Esophagus muscularis mucosa (tissue), 4 donors: ENCODE results near the gene SBK1. TPM values are rescaled to one million over a fixed set of nuclear protein-coding genes. Genes with fewer than 3 reads are reported as not detected.

ENCODE experiments used
- DNase-seq: peaks from one replicate; pipeline ENCODE4 v3.0.0-alpha.2; 2017; ENCODE audit errors: extremely low spot score
- H3K27ac ChIP-seq, 4 donors: fragments of 200-600 bp; sonication (generic); replicated peaks in 1 of 4; 1 replicate in 3 of 4; 2 replicates in 1 of 4; pipeline ENCODE4 v1.5.1; 2016 to 2019; ENCODE audit warnings: mild to moderate bottlenecking in 1 of 4
- H3K27me3 ChIP-seq, 4 donors: fragments of 200-600 bp; sonication (generic); one replicate each; pipeline versions ENCODE4 v1.5.1 to v1.6.0; 2016 to 2019
- H3K36me3 ChIP-seq, 4 donors: fragments of 200-600 bp; sonication (generic); one replicate each; pipeline ENCODE4 v1.5.1; 2016 to 2019
- H3K4me1 ChIP-seq, 4 donors: fragments of 200-600 bp; sonication (generic); one replicate each; pipeline ENCODE4 v1.5.1; 2016 to 2019
- H3K4me3 ChIP-seq, 4 donors: fragments of 200-600 bp; sonication (generic); 1 replicate in 2 of 4; 2 replicates in 2 of 4; pipeline ENCODE4 v1.5.1; 2016 to 2019; ENCODE audit warnings: mild to moderate bottlenecking in 4 of 4, moderate library complexity in 1 of 4
- H3K9me3 ChIP-seq, 4 donors: fragments of 200-600 bp; sonication (generic); 1 replicate in 3 of 4; 2 replicates in 1 of 4; pipeline ENCODE4 v1.5.1; 2016 to 2019
- EP300 ChIP-seq: sonication (generic); formaldehyde crosslinking; IDR thresholded peaks from one replicate; pipeline ENCODE4 v1.6.1; 2017; ENCODE audit warnings: antibody characterized with exemption
- POLR2A ChIP-seq: fragments of 450-650 bp; IDR thresholded peaks from one replicate; pipeline ENCODE4 v1.6.1; 2017; ENCODE audit warnings: antibody characterized with exemption, moderate library complexity, mild to moderate bottlenecking, low read depth
- POLR2AphosphoS5 ChIP-seq, 2 donors: sonication (generic); formaldehyde crosslinking; IDR thresholded peaks; one replicate each; pipeline ENCODE4 v1.6.1; 2017; ENCODE audit warnings: antibody characterized with exemption in 2 of 2
- WGBS: methylation state at CpG from one replicate; pipeline ENCODE4 v1.1.5; 2018; 5-methylcytosine and 5-hydroxymethylcytosine counted together
- intact Hi-C: fragments of 100-400 bp; cut with DNase I; formaldehyde crosslinking; loops from one replicate; pipeline ENCODE4 v1.15.1; 2023
- total RNA-seq, 4 donors: library from RNA; depleted of rRNA; stranded (reverse); fragments of >200 nt; gene quantifications; one replicate each; pipeline versions ENCODE4 v1.1.0 to v1.2.1, GENCODE V29; 2016
- TF ChIP-seq, protein P1 (sequence below), 3 experiments: fragments of 200-600 bp in 2 of 3; fragments of 450-650 bp in 1 of 3; sonication (generic) in 2 of 3; IDR thresholded peaks; one replicate each; pipeline ENCODE4 v1.5.1; 2017 to 2019; ENCODE audit warnings: antibody characterized with exemption in 3 of 3, mild to moderate bottlenecking in 2 of 3, moderate library complexity in 1 of 3

Gene SBK1
- total RNA-seq, 4 donors from 2014 or later = under 0.01 to 0.78 (median 0.17) TPM

DNA sequence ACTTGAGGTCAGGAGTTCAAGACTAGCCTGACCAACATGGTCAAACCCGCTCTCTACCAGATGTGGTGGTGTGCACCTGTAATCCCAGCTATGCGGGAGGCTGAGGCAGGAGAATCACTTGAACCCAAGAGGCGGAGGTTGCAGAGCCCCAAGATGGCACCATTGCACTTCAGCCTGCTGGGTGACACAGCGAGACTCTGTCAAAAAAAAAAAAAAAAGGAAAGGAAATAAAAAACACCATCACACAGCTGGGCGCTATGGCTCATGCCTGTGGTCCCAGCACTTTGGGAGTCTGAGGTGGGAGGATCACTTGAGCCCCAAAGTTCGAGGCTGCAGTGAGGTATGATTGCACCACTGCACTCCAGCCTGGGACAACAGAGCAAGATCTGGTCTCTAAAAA, 13.3 kb upstream of the SBK1 start:
- peaks cover 8 to 12% (median 10%) of the 10 kb centered on the region in 4 donors for H3K4me1 ChIP-seq
- TF ChIP-seq EP300 = no peak
- no peak for TF ChIP-seq POLR2A
- TF ChIP-seq POLR2AphosphoS5 (IDR thresholded peaks at IDR 0.05) = no peak
- TF ChIP-seq, protein P1, sequence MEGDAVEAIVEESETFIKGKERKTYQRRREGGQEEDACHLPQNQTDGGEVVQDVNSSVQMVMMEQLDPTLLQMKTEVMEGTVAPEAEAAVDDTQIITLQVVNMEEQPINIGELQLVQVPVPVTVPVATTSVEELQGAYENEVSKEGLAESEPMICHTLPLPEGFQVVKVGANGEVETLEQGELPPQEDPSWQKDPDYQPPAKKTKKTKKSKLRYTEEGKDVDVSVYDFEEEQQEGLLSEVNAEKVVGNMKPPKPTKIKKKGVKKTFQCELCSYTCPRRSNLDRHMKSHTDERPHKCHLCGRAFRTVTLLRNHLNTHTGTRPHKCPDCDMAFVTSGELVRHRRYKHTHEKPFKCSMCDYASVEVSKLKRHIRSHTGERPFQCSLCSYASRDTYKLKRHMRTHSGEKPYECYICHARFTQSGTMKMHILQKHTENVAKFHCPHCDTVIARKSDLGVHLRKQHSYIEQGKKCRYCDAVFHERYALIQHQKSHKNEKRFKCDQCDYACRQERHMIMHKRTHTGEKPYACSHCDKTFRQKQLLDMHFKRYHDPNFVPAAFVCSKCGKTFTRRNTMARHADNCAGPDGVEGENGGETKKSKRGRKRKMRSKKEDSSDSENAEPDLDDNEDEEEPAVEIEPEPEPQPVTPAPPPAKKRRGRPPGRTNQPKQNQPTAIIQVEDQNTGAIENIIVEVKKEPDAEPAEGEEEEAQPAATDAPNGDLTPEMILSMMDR (IDR thresholded peaks at IDR 0.05) = no peak
- H3K36me3 ChIP-seq = no peaks in the 10 kb centered on the region
- H3K27ac ChIP-seq = no peak overlapping the region
- no peak overlapping the region for H3K4me3 ChIP-seq
- H3K27me3 ChIP-seq = peaks cover 0 to 82% (median 0%) of the 10 kb centered on the region in 4 donors
- 88% methylated on average over 5 of the region's 6 CpGs for WGBS
- intact Hi-C loops = loop anchor here (2.0 kb wide), 1 partner anchor 38 kb away; no protein-coding TSS in a partner anchor
- DNase-seq = no peak
- no peaks in the 10 kb centered on the region for H3K9me3 ChIP-seq

DNA sequence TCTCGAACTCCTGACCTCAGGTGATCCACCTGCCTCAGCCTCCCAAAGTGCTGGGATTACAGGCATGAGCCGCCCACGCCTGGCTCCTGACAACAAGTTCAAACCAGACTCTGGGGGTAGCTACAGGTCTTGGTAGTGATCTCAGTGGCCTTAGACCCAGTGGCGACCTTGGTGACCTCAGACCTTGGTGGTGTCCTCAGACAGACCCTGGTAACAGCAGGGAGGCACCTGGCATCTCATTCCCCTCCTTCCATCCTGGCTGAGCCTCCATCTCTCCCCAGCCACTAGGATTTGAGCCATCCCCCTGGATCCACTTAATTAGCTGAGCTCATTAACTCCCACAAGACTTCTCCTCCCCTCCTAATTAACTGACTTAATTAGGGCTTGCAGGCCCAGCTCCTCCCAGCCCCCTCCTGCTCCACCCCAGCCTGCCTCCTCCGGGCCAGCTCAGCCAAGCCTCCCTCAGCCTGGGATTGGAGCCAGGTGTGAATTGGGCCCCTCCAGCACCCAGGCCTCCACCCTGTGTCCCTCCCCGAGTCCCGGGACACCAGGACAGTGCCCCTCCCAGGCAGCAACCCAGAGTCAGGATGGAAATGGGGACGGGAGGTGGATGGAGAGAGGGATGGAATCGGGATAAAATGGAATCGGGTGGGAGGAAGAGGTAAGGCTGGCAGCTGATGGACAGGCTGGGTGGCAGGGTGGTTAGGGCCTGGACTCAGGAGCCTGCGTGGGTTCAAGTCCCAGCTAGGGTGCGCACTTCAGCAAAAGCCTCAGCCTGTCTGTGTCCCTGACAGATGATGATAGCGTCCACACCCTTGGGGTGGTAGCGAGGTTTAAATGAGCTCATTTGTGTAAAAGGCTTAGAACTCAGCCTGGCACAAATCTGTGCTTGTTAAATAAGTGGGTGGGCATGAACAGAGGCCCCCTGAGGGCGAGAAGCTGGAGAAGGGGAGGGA, 11.2 kb upstream of the SBK1 start:
- DNase-seq = no peak
- no peak overlapping the region for H3K4me3 ChIP-seq
- H3K36me3 ChIP-seq = no peaks in the 10 kb centered on the region
- peaks cover 0 to 70% (median 0%) of the 10 kb centered on the region in 4 donors for H3K27me3 ChIP-seq
- peaks cover 8 to 12% (median 10%) of the 10 kb centered on the region in 4 donors for H3K4me1 ChIP-seq
- whole genome bisulfite sequencing = 64% methylated on average over 15 of the region's 15 CpGs
- intact Hi-C loops = no loop called here
- TF ChIP-seq POLR2A = no peak
- TF ChIP-seq, protein P1 (IDR thresholded peaks at IDR 0.05) = no peak
- TF ChIP-seq POLR2AphosphoS5 (IDR thresholded peaks at IDR 0.05) = no peak
- no peak for TF ChIP-seq EP300
- H3K9me3 ChIP-seq = no peaks in the 10 kb centered on the region
- no peak overlapping the region for H3K27ac ChIP-seq

DNA sequence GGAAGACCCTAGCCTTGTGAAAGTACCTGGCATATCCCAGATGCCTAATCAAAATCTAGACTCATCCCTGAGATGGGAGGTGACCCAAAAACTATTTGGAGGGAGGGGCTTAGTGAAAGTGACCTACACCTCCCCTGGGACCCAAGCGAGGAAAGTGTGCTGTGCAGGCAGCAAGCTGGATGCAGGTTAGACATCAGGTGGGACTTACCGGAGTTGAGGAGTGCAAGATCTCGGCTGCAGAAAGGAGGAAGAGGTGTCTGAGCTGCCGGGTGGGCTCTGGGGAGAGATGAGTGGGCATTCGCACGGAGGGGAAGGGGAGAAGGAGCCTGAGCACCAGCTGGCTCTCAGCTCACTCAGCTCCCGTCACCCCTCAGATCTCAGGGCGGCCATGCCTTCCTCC, 10.3 kb upstream of the SBK1 start:
- DNase-seq = no peak
- H3K27ac ChIP-seq = no peak overlapping the region
- TF ChIP-seq, protein P1 (IDR thresholded peaks at IDR 0.05) = no peak
- TF ChIP-seq POLR2A = no peak
- TF ChIP-seq POLR2AphosphoS5 (IDR thresholded peaks at IDR 0.05) = no peak
- TF ChIP-seq EP300 = no peak
- no peaks in the 10 kb centered on the region for H3K36me3 ChIP-seq
- H3K27me3 ChIP-seq = peaks cover 0 to 65% (median 0%) of the 10 kb centered on the region in 4 donors
- intact Hi-C loops = no loop called here
- 85% methylated on average over 8 of the region's 8 CpGs for WGBS
- no peaks in the 10 kb centered on the region for H3K9me3 ChIP-seq
- H3K4me1 ChIP-seq = peaks cover 8 to 12% (median 10%) of the 10 kb centered on the region in 4 donors
- H3K4me3 ChIP-seq = no peak overlapping the region

DNA sequence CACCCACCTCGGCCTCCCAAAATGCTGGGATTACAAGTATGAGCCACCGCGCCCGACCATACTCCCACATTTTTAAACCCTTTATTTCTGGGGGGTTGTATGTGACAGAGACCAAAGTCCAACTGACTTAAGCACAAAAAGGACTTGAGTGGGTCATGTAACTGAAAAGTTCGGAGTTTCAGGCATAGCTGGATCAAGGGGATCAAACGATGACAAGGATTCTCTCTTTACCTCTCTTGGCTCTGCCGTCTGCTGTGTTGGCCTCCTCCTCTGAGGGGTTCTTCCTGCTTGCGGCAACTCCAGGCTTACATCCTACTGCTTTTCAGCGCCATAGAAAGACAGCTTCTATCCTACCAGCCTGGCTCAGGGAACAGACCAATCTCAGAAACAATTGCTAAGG, 9.2 kb upstream of the SBK1 start:
- Histone ChIP-seq H3K27ac (no peak overlapping the region), H3K4me1 (peaks cover under 1 to 2% (median 1%) of the 10 kb centered on the region in 4 donors), H3K36me3 (no peaks in the 10 kb centered on the region), H3K9me3 (no peaks in the 10 kb centered on the region), H3K27me3 (peaks cover 0 to 63% (median 0%) of the 10 kb centered on the region in 4 donors), H3K4me3 (no peak overlapping the region)
- DNase-seq = no peak
- TF ChIP-seq, protein P1 (IDR thresholded peaks at IDR 0.05) = no peak
- no peak for TF ChIP-seq POLR2A
- TF ChIP-seq POLR2AphosphoS5 (IDR thresholded peaks at IDR 0.05) = no peak
- no peak for TF ChIP-seq EP300
- intact Hi-C loops = no loop called here
- WGBS = 91% methylated on average over 9 of the region's 9 CpGs
